Erythroblast (primary cell): ENCODE results near the gene ARID3B.
"Not testable (repeated sequence)": the region's sequence is repeated elsewhere in the genome, so short reads cannot be mapped to it uniquely, and the experiment has no call there.

Source experiments
- GATA1 ChIP-seq: IDR thresholded peaks from 2 replicates; pipeline ENCODE4 v1.6.1; 2011; ENCODE audit warnings: low read depth, mild to moderate bottlenecking, control low read depth, low read length, moderate library complexity
- POLR2A ChIP-seq: IDR thresholded peaks from 2 replicates; pipeline ENCODE4 v1.6.1; 2011; ENCODE audit warnings: mild to moderate bottlenecking, low read length

GRCh38 chr15:74596736-74597135 lies 55.7 kb downstream of the ARID3B start:
- TF ChIP-seq POLR2A, GATA1: not testable (repeated sequence)
